Measurements from ENCODE around the gene EME1.

- TF ChIP-seq ZBTB34 (CRISPR knock-in tag; IDR thresholded peaks at IDR 0.05) (no peak), POLR2A (IDR thresholded peaks at IDR 0.05; ENCODE audit: insufficient read depth in 1 of 2, low read depth in 2 of 2, low read length in 2 of 2) (peak in 1 of 2 experiments; percentile 12; a peak in 1 of 4 replicates), MTA1 (CRISPR knock-in tag; IDR thresholded peaks at IDR 0.05; ENCODE audit: borderline replicate concordance) (no peak), SOX6 (IDR thresholded peaks at IDR 0.05) (no peak), SOX6 (CRISPR knock-in tag; IDR thresholded peaks at IDR 0.05) (no peak), TCF12 (IDR thresholded peaks at IDR 0.05) (no peak), TCF12 (CRISPR knock-in tag; IDR thresholded peaks at IDR 0.05) (no peak), JUNB (CRISPR knock-in tag; IDR thresholded peaks at IDR 0.05; ENCODE audit: borderline replicate concordance) (no peak), ATF2 (CRISPR knock-in tag; IDR thresholded peaks at IDR 0.05) (no peak), NFE2L2 (IDR thresholded peaks at IDR 0.05; ENCODE audit: low read length) (no peak), ZFYVE20 (CRISPR knock-in tag; IDR thresholded peaks at IDR 0.05; ENCODE audit: borderline replicate concordance, low read depth) (no peak), ZNF691 (CRISPR knock-in tag; IDR thresholded peaks at IDR 0.05; ENCODE audit: borderline replicate concordance, low read depth) (no peak), ZNF839 (CRISPR knock-in tag; IDR thresholded peaks at IDR 0.05; ENCODE audit: borderline replicate concordance) (no peak)
These were observed 8.9 kb downstream of the EME1 start for GRCh38 chr17:50381920-50382319.
